MG63 (cell line): ENCODE data around the gene NTRK2. TPM values are rescaled to one million over a fixed set of nuclear protein-coding genes. Genes with fewer than 3 reads are reported as not detected.
A peak's percentile ranks its signal among the peaks of the same experiment; 100 is the strongest.

Source experiments
- DNase-seq: peaks from one replicate; pipeline ENCODE4 v3.0.0-alpha.2; 2020
- H3K27me3 ChIP-seq: fragments of 250-450 bp; sonication (Bioruptor Pico); 2 replicates; pipeline ENCODE4 v1.5.1; 2020; ENCODE audit warnings: mild to moderate bottlenecking, moderate library complexity
- H3K36me3 ChIP-seq: fragments of 250-450 bp; sonication (Bioruptor Pico); 2 replicates; pipeline ENCODE4 v1.5.1; 2020; ENCODE audit warnings: mild to moderate bottlenecking, moderate library complexity
- H3K4me3 ChIP-seq: fragments of 250-450 bp; sonication (Bioruptor Pico); 2 replicates; pipeline ENCODE4 v1.5.1; 2020; ENCODE audit warnings: mild to moderate bottlenecking, moderate library complexity
- H3K9me3 ChIP-seq: fragments of 250-450 bp; sonication (Bioruptor Pico); 2 replicates; pipeline ENCODE4 v1.5.1; 2020; ENCODE audit warnings: mild to moderate bottlenecking, moderate library complexity
- total RNA-seq: library from RNA; depleted of rRNA; stranded (reverse); fragments of >200 nt; shearing (Covaris generic); gene quantifications from 2 replicates; pipeline ENCODE4 v1.2.3, GENCODE V29; 2014; ENCODE audit warnings: low replicate concordance

Gene NTRK2
- total RNA-seq, 1 experiment from 2014 or later, result not detected

DNA sequence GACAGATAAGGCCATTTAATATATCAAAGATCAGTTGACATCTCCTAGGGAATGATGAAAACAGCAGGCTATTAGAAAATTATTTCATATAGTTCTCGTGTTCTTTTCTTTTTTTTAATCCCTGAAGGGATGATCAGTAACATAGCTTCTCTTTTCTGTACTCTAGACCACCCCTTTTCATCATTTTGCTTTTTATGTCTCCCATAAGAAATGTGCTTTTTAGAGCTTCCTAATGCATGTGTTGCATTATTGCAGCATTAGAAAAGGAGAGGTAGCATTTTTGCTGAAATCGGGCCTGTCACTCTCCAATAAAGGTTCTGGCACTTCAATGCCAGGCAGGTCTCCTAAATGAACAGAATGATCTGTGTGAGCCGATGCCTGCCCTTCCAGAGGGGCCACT lies 143.3 kb downstream of the NTRK2 start:
- Histone ChIP-seq H3K4me3 (no peak overlapping the region), H3K9me3 (no peaks in the 10 kb centered on the region), H3K36me3 (no peaks in the 10 kb centered on the region), H3K27me3 (no peaks in the 10 kb centered on the region)
- no peak for DNase-seq

DNA sequence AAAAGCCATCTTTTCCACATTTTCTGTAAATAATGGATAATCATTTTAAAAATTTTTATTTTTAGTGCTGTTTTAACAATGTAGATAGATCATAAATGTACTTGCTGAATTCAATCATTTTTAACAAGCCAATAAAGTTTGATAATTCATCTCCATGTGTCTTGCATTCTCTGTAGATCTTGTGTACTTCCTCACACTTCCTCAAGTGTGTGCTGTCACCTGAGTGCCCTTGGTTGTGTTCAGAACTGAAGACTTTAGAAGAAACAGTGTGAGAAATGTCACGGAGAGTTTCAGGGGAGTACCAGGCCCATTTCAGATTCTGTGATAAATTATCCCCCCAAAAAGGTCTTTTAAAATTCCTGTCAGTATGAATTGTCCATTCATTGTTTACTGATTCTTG lies 146.0 kb downstream of the NTRK2 start:
- no peaks in the 10 kb centered on the region for H3K9me3 ChIP-seq
- H3K4me3 ChIP-seq, result no peak overlapping the region
- DNase-seq, result no peak
- no peaks in the 10 kb centered on the region for H3K36me3 ChIP-seq
- H3K27me3 ChIP-seq, result no peaks in the 10 kb centered on the region

DNA sequence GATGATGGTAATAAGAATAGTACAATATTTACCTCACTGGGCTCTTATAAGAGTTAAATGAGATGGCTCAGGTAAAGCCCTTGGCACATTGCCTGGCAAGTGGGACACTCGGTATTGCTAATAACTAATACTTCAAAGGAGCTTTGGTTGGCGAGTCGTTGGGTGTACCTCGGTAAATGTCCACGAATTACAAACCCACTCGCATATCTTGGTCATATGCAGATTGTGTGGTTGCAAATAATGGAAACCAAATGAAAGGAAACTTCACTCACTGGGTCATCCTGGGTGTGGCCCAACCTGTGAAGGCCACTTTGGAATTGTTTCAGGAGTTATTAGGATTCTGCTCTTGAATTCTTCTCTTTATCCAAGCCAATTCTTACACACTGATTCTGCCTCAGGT lies 147.5 kb downstream of the NTRK2 start:
- H3K9me3 ChIP-seq, result no peaks in the 10 kb centered on the region
- no peak for DNase-seq
- no peak overlapping the region for H3K4me3 ChIP-seq
- H3K27me3 ChIP-seq, result no peaks in the 10 kb centered on the region
- no peaks in the 10 kb centered on the region for H3K36me3 ChIP-seq

DNA sequence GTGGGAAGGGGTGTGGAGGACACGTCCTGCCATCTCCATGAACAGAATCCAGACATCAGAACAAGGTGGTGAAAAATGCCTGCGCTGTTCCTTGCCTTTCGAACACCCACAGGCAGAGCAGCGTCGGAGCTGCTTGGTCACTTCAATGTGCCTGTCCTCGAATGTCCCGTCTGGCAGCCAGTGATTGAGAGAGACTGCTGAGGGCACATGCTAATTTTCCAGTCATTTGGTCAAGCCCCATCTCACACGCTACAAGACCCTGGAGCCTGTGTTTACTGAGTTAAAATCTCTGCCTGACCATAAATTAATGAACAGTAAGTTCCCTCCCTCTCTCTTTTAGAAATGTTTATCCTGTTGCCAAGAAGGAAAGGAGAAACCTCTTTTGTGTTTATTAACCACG lies 149.3 kb downstream of the NTRK2 start:
- DNase-seq, result no peak
- Histone ChIP-seq H3K36me3 (no peaks in the 10 kb centered on the region), H3K9me3 (no peaks in the 10 kb centered on the region), H3K27me3 (no peaks in the 10 kb centered on the region), H3K4me3 (no peak overlapping the region)

DNA sequence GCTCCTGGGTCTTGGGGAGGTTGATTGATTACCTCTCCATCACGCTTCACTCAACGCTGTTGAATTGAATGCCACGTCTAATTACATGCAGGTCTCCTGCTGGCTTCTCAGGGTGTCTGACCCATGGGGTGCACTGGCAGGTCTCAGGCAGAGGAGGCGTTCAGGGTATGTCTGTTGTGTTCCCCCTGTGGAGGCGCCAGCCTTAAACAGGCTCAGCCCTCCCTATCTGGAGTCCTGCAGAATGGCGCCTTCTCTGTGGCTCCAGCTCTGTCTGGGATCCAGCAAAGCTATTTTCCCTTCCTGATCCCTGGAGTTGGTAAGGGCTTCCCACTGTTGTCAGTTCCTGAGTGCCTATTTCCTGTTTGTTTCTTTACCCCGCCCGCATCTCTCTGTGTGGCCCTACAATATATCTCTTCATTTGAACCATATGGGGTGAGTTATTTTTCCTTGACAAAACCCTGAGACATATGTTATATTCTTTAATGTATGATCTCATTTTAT lies 150.0 kb downstream of the NTRK2 start:
- H3K9me3 ChIP-seq, result no peaks in the 10 kb centered on the region
- no peaks in the 10 kb centered on the region for H3K27me3 ChIP-seq
- no peak for DNase-seq
- H3K4me3 ChIP-seq, result no peak overlapping the region
- no peaks in the 10 kb centered on the region for H3K36me3 ChIP-seq

DNA sequence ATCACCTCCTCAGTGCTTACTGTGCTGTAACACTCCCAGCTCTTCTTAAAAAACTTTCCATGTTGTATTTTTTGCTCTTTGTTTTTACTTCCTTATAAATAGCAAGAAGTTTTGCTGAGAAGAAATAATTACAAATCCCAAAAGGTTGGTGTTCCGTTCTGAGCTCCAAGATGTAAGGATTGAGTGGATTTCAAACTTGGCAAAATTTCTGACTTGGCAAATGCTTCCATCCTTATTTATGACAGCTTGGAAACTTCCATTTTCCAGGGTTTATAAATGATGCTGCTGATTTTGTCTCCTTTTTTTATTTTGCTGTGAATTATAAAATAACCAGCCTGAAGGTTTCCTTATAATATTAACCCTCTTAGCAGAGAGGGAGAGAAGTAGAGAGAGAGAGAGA lies 151.9 kb downstream of the NTRK2 start:
- Histone ChIP-seq H3K27me3 (no peaks in the 10 kb centered on the region), H3K9me3 (no peaks in the 10 kb centered on the region), H3K4me3 (no peak overlapping the region), H3K36me3 (no peaks in the 10 kb centered on the region)
- DNase-seq, result no peak

DNA sequence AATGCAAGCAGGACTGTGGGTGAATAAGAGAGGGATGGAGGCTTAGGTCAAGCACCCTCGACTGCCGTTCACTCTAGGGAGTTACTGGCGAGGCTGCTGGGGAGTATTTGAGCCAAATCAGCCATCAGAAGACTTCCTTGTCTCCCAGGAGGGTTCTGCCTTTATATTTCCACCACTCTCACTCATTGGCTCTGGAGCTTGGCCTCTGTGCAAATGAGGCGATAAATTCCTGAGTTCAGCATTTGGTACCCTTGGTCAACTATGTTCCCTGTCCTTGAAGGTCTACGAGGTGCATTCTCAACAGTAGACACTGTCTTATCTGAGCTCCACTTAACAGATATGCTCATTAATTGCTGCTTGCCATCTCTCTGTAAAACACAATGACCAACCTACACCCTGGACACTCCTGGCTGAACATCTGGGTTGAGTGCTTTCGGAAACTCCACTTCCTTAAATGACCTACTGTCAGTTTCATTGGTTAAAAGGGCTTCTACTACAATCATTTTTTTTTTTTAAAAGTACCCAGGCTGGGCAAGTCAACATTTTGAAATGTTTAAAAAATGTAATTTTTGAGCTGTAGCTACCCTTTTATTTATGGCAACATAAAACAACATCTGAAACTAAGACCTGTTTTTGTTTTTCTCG lies 153.2 kb downstream of the NTRK2 start:
- H3K9me3 ChIP-seq, result no peaks in the 10 kb centered on the region
- H3K4me3 ChIP-seq, result no peak overlapping the region
- DNase-seq, result no peak
- no peaks in the 10 kb centered on the region for H3K27me3 ChIP-seq
- H3K36me3 ChIP-seq, result no peaks in the 10 kb centered on the region

DNA sequence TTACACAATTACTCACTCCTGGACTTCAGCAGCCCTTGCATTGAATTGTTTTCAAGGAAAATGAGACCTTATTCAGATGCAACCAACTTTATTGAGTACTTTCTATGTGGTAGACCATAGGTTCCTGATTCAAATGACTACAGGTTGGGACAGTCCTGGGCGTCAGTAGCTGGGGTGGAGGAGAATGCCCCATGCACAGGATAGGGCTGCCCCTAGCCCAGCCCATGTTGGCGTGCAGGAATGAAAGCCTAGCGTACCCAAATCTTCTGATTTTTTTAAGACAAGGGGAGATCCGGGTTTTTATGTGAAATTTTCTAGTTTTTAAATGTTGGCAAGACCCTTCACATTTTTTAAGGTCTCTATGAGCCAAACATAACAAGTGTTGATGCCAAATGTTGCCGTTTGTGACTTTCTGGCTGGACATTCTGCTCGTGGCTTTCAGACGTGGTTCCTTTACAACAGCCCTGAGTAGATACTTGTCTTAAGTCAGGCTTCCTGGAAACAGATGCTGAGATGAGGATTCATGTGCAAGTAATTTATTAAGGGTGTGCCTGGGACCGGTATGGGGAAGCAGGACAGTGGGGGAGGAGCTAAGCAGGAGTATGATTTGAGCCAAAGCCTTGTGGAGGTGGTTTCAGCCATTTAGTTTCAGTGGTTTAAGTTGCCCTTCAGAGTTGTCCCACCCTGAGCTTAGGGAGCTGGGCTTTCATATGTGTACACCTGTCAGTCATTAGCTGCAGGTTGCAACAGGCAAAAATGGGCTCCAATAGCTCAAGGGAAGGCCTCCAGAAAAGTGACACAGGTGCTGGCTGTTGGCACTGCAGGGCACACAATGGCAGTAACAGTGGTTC lies 154.1 kb downstream of the NTRK2 start:
- no peaks in the 10 kb centered on the region for H3K36me3 ChIP-seq
- no peak overlapping the region for H3K4me3 ChIP-seq
- H3K9me3 ChIP-seq, result no peaks in the 10 kb centered on the region
- no peaks in the 10 kb centered on the region for H3K27me3 ChIP-seq
- DNase-seq, result peak; percentile 3

DNA sequence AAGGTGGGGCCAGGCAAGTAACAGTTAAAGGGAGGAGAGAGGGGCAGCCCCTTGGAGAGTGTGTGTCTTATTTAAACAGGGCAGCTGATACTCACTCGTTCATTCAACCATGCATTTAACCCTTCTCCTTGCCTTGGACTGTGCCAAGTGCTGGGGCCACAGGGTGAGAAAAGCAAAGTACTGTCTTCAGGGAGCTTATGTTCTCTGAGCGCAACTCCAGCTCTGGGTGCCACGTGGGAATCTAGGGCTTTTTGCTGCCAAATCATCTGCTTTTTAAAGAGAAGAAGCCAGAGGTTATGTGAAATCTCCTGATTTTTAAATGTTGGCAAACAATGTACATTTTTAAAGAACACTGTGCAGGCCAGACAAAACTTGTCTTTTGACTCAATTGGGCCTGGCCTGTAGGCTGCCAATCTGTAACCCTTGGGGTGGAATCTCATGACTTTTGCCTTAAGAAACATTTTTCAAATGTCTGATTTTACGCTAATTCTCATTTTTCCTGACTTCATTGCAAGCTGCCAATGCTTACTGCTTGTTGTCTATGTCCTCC lies 157.8 kb downstream of the NTRK2 start:
- no peaks in the 10 kb centered on the region for H3K9me3 ChIP-seq
- no peaks in the 10 kb centered on the region; the same call in 1 of the 2 replicates for H3K27me3 ChIP-seq
- H3K4me3 ChIP-seq, result no peak overlapping the region
- DNase-seq, result no peak
- no peaks in the 10 kb centered on the region for H3K36me3 ChIP-seq

DNA sequence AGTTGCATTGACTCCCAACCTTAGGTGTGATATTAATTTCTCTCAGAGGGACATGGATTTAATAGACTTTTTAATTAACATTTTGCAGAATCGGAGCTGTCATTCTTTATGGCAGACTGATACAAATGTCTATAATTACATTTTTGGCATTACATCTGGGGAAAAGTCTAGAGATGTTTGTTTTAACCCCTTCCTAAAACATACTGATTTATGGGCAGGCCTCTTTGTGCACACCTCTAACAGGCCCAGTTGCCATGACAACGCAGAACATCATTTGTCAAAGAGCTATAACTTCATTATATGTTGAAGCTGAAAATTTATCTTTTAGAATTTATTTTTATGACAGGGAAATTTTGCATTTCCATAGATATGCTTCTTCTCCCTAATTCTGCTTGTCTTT lies 158.5 kb downstream of the NTRK2 start:
- no peak overlapping the region for H3K4me3 ChIP-seq
- DNase-seq, result no peak
- no peaks in the 10 kb centered on the region for H3K36me3 ChIP-seq
- H3K9me3 ChIP-seq, result no peaks in the 10 kb centered on the region
- H3K27me3 ChIP-seq, result no peaks in the 10 kb centered on the region; the same call in 1 of the 2 replicates

DNA sequence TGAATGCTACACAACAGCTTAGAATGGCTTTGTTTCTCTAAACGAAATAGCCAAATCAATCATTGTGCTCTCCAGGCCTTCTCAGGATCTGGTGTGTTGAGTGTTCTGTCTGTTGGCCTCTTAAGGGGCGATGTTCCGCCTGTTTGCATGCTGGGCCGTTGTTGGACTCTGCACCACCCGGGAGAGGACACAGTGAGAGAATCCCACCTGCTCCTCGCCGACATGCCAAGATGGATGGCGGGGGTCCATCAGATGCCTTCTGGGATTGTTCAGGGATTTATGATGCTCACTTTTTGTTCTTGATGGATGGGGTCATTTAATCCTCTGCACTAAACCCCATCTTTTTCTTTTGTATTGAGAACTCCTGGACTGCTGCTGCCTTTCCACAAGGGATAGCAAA lies 159.9 kb downstream of the NTRK2 start:
- DNase-seq, result no peak
- Histone ChIP-seq H3K4me3 (no peak overlapping the region), H3K27me3 (no peaks in the 10 kb centered on the region; the same call in 1 of the 2 replicates), H3K36me3 (no peaks in the 10 kb centered on the region), H3K9me3 (no peaks in the 10 kb centered on the region)

DNA sequence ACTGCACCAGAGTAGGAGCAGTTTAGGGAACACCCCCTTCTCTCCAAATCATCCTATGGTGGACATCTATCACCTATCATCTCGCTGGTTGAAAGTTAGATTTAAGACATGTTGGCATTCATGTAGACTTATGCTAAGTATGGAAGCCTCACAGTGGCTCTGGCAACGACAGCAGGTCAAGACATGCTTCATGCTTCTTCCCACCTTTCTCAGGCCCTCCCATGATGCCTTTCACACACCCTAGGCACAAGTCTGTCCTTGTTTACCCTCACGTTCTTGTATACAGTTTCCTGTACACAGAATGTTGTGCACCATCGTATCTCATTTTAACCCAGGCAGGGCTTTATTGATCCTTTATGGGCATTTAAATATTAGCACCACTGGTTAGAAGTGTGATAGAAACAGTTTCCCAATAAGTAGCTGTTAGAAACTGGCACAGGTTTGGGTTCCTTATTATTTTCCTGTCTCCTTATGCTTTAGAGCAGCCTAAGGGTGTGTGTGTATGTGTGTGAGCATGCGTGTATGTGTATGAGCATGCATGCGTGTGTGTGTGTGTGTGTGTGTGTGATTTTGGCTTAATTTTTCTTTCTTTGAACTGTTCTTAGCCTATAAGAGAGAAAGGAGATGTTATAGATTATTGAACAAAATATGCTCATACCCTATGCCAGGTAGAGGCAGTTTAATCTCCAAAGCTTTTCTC lies 160.6 kb downstream of the NTRK2 start:
- no peak overlapping the region for H3K4me3 ChIP-seq
- no peaks in the 10 kb centered on the region for H3K36me3 ChIP-seq
- no peaks in the 10 kb centered on the region; the same call in 1 of the 2 replicates for H3K27me3 ChIP-seq
- no peaks in the 10 kb centered on the region for H3K9me3 ChIP-seq
- no peak for DNase-seq

DNA sequence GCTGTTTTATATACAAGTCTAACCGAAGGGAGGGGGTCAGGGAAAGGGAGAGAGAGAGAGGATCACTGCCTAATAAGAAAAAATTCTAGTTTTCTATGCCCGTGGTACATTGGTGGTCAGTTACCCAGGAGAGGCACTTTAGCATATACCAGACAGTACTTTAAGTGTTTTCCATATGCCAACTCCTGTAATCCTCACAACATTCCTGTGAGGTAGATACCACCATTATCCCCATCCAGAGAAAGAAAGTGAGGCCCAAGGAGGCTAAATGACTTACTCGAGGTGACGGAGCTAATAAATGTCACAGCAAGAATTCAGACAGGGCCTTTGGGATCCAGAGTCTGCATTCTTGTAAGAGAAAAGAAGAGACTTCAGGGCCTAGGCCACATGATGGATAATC lies 161.8 kb downstream of the NTRK2 start:
- DNase-seq, result no peak
- Histone ChIP-seq H3K27me3 (no peaks in the 10 kb centered on the region; the same call in 1 of the 2 replicates), H3K9me3 (no peaks in the 10 kb centered on the region), H3K4me3 (no peak overlapping the region), H3K36me3 (no peaks in the 10 kb centered on the region)

DNA sequence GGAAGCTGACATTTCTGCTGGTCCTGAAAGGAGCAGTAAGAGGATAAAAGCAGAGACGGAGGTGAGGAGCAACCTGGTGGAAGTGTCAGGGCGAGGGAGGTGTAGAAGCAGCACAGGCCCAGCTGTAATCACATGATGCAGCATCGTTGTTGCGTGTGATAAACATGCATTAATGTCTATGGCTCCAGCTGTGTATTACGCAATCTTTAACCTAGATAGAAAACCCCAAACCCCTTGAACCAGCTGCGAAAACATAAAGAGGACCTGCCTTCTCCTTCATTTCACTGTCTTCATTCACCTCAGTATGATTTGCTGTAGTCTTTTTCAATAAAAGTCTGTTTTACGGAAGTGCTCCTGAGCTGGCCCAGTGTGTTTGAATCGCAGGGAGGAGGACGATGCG lies 162.9 kb downstream of the NTRK2 start:
- no peaks in the 10 kb centered on the region; the same call in 1 of the 2 replicates for H3K27me3 ChIP-seq
- H3K9me3 ChIP-seq, result no peaks in the 10 kb centered on the region
- no peak overlapping the region for H3K4me3 ChIP-seq
- no peak for DNase-seq
- no peaks in the 10 kb centered on the region for H3K36me3 ChIP-seq

DNA sequence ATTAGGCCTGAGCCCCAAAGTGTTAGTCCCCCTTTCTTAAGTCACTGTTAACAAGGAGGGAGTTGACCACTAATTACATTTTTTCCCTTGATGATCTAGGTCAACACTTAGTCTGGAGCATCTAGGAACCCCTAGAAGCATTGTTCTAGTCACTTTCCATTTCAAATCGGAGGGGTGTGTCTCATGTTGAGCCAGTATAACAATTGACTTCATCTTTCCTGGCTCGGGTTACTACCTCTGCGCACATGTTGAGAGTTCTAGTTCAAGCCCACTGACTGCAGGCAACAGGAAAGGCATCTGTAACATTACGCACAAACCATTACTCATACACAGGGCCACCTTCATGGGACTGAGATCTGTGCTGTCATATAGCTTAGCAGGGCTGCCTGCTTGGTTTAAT lies 164.9 kb downstream of the NTRK2 start:
- Histone ChIP-seq H3K4me3 (no peak overlapping the region), H3K9me3 (no peaks in the 10 kb centered on the region), H3K27me3 (no peaks in the 10 kb centered on the region; the same call in 1 of the 2 replicates), H3K36me3 (no peaks in the 10 kb centered on the region)
- no peak for DNase-seq

DNA sequence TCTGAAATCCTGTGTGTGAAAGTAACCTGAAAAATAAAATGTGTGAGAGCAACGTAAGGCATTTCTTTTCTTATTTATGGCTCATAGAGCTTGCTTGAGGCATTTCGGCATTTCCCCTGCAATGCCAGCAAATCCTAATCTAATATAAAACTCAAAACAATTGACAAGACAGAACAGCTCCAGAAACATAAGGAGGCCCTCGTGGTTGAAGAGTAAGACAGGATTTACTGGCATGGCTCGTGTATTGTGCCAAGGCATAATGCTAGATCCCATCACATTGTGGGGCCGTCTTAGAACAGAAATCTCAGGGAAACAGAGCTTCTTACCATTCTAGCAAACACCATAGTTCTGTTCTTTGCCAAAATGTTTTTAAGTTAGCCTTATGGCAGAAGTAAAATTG lies 166.2 kb downstream of the NTRK2 start:
- Histone ChIP-seq H3K4me3 (no peak overlapping the region), H3K36me3 (no peaks in the 10 kb centered on the region), H3K9me3 (no peaks in the 10 kb centered on the region), H3K27me3 (no peaks in the 10 kb centered on the region; the same call in 1 of the 2 replicates)
- DNase-seq, result no peak

DNA sequence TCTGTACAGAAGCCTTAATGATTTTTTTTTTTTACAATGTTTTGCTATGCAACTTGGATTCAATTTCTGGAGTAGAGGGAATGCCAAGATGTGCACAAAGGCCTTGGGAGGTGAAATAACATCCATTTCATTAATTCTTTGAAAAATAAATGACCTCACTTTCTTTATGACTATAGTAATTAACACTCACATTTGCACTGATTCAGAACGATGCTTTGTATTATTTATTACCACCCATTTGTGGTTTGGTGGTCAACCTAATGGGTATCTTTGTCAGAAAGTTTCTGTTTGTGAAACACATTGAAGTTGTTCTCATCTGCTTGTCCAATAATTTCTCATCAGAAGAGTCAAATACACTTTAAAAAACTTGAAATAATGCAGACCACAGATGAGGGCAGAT lies 169.3 kb downstream of the NTRK2 start:
- Histone ChIP-seq H3K36me3 (no peaks in the 10 kb centered on the region), H3K9me3 (no peaks in the 10 kb centered on the region), H3K27me3 (no peaks in the 10 kb centered on the region), H3K4me3 (no peak overlapping the region)
- no peak for DNase-seq
